NB4 (cell line): ENCODE results near the gene ZNF606.
A peak's percentile ranks its signal among the peaks of the same experiment; 100 is the strongest.

ENCODE experiments used
- DNase-seq: peaks from one replicate; pipeline ENCODE4 v3.0.0; 2010; ENCODE audit warnings: low read depth
- H3K4me3 ChIP-seq: one replicate; pipeline ENCODE4 v1.5.1; 2011; ENCODE audit warnings: mild to moderate bottlenecking, low read depth, low read length, moderate library complexity
- MYC ChIP-seq: IDR thresholded peaks from 2 replicates; pipeline ENCODE4 v1.6.1; 2011; ENCODE audit warnings: low read depth, low read length
- POLR2A ChIP-seq: IDR thresholded peaks from 2 replicates; pipeline ENCODE4 v1.6.1; 2011; ENCODE audit warnings: mild to moderate bottlenecking; ENCODE audit not compliant: insufficient read length; ENCODE audit errors: extremely low read depth
- TF ChIP-seq, protein P1 (sequence below): IDR thresholded peaks from 2 replicates; pipeline ENCODE4 v1.6.1; 2011; ENCODE audit warnings: low read depth, low read length
- TF ChIP-seq, protein P2 (sequence below): IDR thresholded peaks from one replicate; pipeline ENCODE4 v1.5.1; 2012; ENCODE audit warnings: low read depth, low read length

Gene ZNF606

DNA sequence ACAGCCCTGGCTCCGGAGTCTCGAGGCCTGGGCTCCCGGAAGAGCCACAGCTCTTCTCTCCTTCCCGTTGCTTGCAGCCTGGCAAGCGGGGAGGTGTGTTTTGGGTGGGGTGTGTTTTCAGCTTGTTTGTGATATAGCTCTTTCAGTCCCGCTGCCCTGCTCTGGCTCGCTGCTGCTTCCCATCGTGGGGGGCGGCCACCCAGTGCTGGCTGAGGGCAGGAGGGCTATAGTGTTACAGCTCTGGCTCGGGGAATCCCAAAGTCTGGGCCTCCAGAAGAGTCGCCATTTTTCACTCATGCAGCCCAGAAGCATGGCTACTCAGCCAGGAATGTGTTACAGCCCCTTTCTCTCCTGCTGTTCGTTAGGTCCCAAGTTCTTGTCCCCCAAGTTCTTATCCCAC lies 52.9 kb downstream of the ZNF606 start:
- H3K4me3 ChIP-seq: no peak overlapping the region
- TF ChIP-seq, protein P1, sequence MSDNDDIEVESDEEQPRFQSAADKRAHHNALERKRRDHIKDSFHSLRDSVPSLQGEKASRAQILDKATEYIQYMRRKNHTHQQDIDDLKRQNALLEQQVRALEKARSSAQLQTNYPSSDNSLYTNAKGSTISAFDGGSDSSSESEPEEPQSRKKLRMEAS: no peak
- TF ChIP-seq, protein P2, sequence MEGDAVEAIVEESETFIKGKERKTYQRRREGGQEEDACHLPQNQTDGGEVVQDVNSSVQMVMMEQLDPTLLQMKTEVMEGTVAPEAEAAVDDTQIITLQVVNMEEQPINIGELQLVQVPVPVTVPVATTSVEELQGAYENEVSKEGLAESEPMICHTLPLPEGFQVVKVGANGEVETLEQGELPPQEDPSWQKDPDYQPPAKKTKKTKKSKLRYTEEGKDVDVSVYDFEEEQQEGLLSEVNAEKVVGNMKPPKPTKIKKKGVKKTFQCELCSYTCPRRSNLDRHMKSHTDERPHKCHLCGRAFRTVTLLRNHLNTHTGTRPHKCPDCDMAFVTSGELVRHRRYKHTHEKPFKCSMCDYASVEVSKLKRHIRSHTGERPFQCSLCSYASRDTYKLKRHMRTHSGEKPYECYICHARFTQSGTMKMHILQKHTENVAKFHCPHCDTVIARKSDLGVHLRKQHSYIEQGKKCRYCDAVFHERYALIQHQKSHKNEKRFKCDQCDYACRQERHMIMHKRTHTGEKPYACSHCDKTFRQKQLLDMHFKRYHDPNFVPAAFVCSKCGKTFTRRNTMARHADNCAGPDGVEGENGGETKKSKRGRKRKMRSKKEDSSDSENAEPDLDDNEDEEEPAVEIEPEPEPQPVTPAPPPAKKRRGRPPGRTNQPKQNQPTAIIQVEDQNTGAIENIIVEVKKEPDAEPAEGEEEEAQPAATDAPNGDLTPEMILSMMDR: no peak
- no peak for TF ChIP-seq POLR2A
- TF ChIP-seq MYC: no peak
- no peak for DNase-seq

DNA sequence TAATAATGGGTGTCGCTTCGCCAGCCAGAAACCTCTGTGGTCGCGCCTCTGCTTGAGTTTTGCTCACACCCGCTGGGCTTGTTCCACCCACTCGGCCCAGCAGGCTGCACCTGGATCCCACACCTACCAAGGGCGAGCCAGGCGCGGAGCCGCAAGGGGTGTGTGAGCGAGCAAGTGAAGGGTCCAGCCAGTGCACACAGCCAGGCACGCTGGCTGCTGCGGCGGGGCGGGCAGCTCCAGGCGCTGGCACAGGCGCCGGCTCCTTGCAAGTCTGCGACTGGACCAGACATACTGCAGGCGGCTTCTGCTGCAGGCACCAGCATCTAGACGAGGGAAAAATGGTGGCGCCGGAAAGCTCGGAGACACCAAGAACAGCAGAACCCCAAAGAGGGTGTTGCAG lies 53.3 kb downstream of the ZNF606 start:
- H3K4me3 ChIP-seq: no peak overlapping the region
- TF ChIP-seq MYC (no peak), POLR2A (no peak)
- TF ChIP-seq, protein P1: no peak
- TF ChIP-seq, protein P2: no peak
- no peak for DNase-seq

DNA sequence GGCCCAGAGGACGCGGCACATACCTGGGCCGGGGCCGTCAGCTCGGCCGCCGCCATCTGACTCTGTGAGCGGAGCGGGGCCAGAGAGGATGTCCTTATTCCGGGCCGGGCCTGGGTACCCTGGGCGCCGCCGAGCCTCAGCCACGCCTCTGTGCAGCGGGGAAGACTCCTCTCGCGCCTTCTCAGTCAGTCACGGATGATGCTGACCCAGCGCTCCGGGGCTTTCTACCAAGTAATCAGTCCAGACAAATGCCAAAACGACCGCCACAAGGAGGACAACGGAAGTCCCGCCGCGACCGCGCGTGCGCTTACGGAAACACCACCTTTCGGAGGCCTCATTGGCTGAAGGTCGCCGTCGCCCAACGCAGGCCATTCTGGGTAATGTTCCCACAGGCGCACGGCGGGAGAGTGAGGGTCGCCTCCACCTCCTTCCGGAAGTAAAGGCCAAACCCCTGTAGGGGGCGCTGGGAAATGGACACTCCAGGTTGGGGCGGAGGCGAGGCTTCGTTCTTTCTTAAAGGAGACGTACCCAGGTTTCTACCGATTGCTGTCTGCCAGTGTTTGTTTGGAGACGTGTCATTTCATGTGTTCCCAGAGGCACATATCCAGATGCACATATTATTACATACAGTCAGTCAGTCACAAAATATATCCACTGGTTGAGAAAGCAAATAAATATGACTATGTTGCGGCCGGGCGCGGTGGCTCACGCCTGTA lies 55.0 kb downstream of the ZNF606 start, which contains the start of gene ZNF256:
Gene ZNF256, minus strand, starts transcription at position 288 of the 716 bp plus-strand sequence. Its CDS starts 232 bp downstream, at position 56.
- no peak for DNase-seq
- TF ChIP-seq POLR2A (no peak), MYC (no peak)
- TF ChIP-seq, protein P1: no peak
- TF ChIP-seq, protein P2: no peak

DNA sequence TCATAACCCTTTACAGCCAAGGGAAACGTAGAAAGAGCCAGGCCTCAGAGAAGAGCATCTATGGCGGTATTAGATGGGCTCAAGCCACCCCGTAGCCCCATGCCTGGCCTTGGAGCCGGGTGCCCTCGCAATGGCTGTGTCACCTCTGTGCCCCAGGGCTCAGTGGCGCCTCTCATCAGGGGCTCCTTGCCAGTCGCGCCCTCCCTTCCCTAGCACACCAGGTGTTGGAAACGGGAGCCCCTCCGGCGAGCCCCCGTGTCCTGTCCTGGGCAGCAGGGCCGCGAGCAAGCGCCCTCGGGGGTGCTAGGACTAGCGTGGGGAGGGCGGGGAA lies 55.6 kb downstream of the ZNF606 start:
- H3K4me3 ChIP-seq: no peak overlapping the region
- DNase-seq: no peak
- TF ChIP-seq, protein P1: no peak
- TF ChIP-seq, protein P2: no peak
- TF ChIP-seq POLR2A (no peak), MYC (no peak)

More for the DNA sequence above, 55.0 kb downstream of the ZNF606 start, which contains the start of gene ZNF256:
- H3K4me3 ChIP-seq: no peak within 1 kb of the TSS

DNA sequence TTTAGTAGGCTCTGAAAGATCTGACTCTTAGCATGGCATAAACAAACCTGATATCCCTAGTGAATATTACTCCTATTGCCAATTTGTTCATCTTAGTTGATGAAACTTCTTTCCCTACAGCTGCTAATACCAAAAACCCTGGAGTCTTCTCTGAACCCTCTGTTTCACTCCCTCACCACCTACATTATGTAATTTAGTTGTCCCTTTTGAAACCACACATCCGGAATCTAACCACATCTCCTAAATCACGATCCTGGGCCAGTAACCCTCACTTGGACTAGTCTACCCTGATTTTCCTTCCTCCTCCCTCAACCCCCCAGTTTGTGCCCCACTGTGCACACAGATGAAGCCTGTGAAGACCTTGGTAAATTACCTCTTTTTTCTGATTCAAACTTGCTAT lies 56.3 kb downstream of the ZNF606 start:
- DNase-seq: peak; percentile 3
- no peak overlapping the region for H3K4me3 ChIP-seq
- TF ChIP-seq, protein P1: no peak
- TF ChIP-seq MYC (no peak), POLR2A (no peak)
- TF ChIP-seq, protein P2: no peak

DNA sequence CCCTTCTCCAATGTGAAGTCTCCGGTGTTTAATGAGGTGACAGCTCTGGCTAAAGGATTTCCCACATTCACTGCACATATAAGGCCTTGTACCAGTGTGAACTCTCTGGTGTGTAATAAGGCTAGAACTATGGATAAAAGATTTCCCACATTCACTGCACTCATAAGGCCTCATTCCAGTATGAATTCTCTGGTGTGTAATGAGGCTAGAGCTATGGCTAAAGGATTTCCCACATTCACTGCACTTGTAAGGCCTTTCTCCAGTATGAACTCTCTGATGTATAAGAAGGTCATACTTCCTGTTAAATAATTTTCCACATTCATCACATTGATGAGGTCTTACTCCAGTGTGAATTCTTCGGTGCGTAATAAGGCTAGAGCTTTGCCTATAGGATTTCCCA lies 61.0 kb downstream of the ZNF606 start:
- TF ChIP-seq, protein P2: no peak
- TF ChIP-seq POLR2A: no peak
- TF ChIP-seq, protein P1: no peak
- no peak for TF ChIP-seq MYC
- H3K4me3 ChIP-seq: no peak overlapping the region
- no peak for DNase-seq
